PC-3 (cell line): Measurements from ENCODE around the gene SSNA1.

Experiments used
- CTCF ChIP-seq: fragments of 300-600 bp; sonication (generic); conservative IDR thresholded peaks from 2 replicates; pipeline ENCODE4 v1.5.1; 2017; ENCODE audit warnings: antibody characterized with exemption, low read depth, mild to moderate bottlenecking, low read length
- EZH2 ChIP-seq: fragments of 300-600 bp; sonication (generic); IDR thresholded peaks from one replicate; pipeline ENCODE4 v1.6.1; 2017; ENCODE audit warnings: antibody characterized with exemption, mild to moderate bottlenecking, low read length; ENCODE audit not compliant: unreplicated experiment
- EZH2phosphoT487 ChIP-seq: fragments of 300-600 bp; sonication (generic); IDR thresholded peaks from 2 replicates; pipeline ENCODE4 v1.6.1; 2018; ENCODE audit warnings: mild to moderate bottlenecking, antibody characterized with exemption, low read length, borderline replicate concordance

- TF ChIP-seq CTCF: no peak
- TF ChIP-seq EZH2: no peak
- no peak for TF ChIP-seq EZH2phosphoT487
Measured at GRCh38 chr9:137219757-137220316, 31.4 kb downstream of the SSNA1 start.
